ENCODE data around the gene VAV2.

GRCh38 chr9:133932181-133932580, 59.9 kb downstream of the VAV2 start:
- TF ChIP-seq POLR2AphosphoS5 (IDR thresholded peaks at IDR 0.05; ENCODE audit: low read depth, low read length) (no peak), SIN3A (IDR thresholded peaks at IDR 0.05; ENCODE audit: borderline replicate concordance, insufficient read depth, low read depth, low read length) (no peak), TCF7L2 (IDR thresholded peaks at IDR 0.05; ENCODE audit: low read depth, low read length) (no peak)
- TF ChIP-seq, protein P1, sequence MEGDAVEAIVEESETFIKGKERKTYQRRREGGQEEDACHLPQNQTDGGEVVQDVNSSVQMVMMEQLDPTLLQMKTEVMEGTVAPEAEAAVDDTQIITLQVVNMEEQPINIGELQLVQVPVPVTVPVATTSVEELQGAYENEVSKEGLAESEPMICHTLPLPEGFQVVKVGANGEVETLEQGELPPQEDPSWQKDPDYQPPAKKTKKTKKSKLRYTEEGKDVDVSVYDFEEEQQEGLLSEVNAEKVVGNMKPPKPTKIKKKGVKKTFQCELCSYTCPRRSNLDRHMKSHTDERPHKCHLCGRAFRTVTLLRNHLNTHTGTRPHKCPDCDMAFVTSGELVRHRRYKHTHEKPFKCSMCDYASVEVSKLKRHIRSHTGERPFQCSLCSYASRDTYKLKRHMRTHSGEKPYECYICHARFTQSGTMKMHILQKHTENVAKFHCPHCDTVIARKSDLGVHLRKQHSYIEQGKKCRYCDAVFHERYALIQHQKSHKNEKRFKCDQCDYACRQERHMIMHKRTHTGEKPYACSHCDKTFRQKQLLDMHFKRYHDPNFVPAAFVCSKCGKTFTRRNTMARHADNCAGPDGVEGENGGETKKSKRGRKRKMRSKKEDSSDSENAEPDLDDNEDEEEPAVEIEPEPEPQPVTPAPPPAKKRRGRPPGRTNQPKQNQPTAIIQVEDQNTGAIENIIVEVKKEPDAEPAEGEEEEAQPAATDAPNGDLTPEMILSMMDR (IDR thresholded peaks at IDR 0.05) = no peak
- TF ChIP-seq, protein P2, sequence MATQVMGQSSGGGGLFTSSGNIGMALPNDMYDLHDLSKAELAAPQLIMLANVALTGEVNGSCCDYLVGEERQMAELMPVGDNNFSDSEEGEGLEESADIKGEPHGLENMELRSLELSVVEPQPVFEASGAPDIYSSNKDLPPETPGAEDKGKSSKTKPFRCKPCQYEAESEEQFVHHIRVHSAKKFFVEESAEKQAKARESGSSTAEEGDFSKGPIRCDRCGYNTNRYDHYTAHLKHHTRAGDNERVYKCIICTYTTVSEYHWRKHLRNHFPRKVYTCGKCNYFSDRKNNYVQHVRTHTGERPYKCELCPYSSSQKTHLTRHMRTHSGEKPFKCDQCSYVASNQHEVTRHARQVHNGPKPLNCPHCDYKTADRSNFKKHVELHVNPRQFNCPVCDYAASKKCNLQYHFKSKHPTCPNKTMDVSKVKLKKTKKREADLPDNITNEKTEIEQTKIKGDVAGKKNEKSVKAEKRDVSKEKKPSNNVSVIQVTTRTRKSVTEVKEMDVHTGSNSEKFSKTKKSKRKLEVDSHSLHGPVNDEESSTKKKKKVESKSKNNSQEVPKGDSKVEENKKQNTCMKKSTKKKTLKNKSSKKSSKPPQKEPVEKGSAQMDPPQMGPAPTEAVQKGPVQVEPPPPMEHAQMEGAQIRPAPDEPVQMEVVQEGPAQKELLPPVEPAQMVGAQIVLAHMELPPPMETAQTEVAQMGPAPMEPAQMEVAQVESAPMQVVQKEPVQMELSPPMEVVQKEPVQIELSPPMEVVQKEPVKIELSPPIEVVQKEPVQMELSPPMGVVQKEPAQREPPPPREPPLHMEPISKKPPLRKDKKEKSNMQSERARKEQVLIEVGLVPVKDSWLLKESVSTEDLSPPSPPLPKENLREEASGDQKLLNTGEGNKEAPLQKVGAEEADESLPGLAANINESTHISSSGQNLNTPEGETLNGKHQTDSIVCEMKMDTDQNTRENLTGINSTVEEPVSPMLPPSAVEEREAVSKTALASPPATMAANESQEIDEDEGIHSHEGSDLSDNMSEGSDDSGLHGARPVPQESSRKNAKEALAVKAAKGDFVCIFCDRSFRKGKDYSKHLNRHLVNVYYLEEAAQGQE (IDR thresholded peaks at IDR 0.05; ENCODE audit: insufficient read depth in 1 of 2, low read depth in 2 of 2, low read length in 1 of 2) = no peak
